GM21390 (cell line): ENCODE measurements around the gene STAB1.

Source experiments
- ATAC-seq: cut with Tn5 transposase; IDR thresholded peaks from one replicate; pipeline ENCODE4 v1.9.1; 2021; ENCODE audit not compliant: unreplicated experiment

STAB1 gene

GRCh38 chr3:52532838-52533622 is 37.9 kb downstream of the STAB1 start:
- ATAC-seq, result no peak

- peak; percentile 30 for ATAC-seq
Measured at GRCh38 chr3:52533623-52534280, 38.6 kb downstream of the STAB1 start, which contains the start of gene NT5DC2. Gene NT5DC2 (minus strand): TSS chr3:52533857. CDS start chr3:52533737, 120 bp downstream.

GRCh38 chr3:52534281-52535183 is 39.4 kb downstream of the STAB1 start:
- no peak for ATAC-seq

- no peak for ATAC-seq
Measured at GRCh38 chr3:52535411-52536111, 40.4 kb downstream of the STAB1 start.

GRCh38 chr3:52536112-52536368 is 40.9 kb downstream of the STAB1 start:
- no peak for ATAC-seq

- ATAC-seq, result peak; percentile 84
Measured at GRCh38 chr3:52536369-52537164, 41.4 kb downstream of the STAB1 start, which contains the start of gene UQCC5. Gene UQCC5 (plus strand): TSS chr3:52536605. CDS start chr3:52536756, 151 bp downstream.

- no peak for ATAC-seq
Measured at GRCh38 chr3:52537165-52537620, 42.1 kb downstream of the STAB1 start.

GRCh38 chr3:52537726-52538421 is 42.7 kb downstream of the STAB1 start:
- no peak for ATAC-seq

- no peak for ATAC-seq
Measured at GRCh38 chr3:52539010-52539653, 44.0 kb downstream of the STAB1 start.

- no peak for ATAC-seq
Measured at GRCh38 chr3:52541050-52541449, 45.9 kb downstream of the STAB1 start.

- ATAC-seq, result no peak
Measured at GRCh38 chr3:52544937-52545336, 49.8 kb downstream of the STAB1 start.

- ATAC-seq, result no peak
Measured at GRCh38 chr3:52546111-52546901, 51.2 kb downstream of the STAB1 start.

GRCh38 chr3:52547143-52547542 is 52.0 kb downstream of the STAB1 start:
- ATAC-seq, result no peak

GRCh38 chr3:52551118-52551517 is 56.0 kb downstream of the STAB1 start:
- ATAC-seq, result no peak

GRCh38 chr3:52552089-52552488 is 57.0 kb downstream of the STAB1 start:
- no peak for ATAC-seq

- no peak for ATAC-seq
Measured at GRCh38 chr3:52554026-52554755, 59.1 kb downstream of the STAB1 start.

GRCh38 chr3:52555056-52555455 is 59.9 kb downstream of the STAB1 start:
- ATAC-seq, result no peak
